ENCODE measurements around the gene ELAVL2.

ELAVL2 gene

GRCh38 chr9:23777328-23777727, 48.7 kb downstream of the ELAVL2 start:
- TF ChIP-seq SPI1 (IDR thresholded peaks at IDR 0.05; ENCODE audit: borderline replicate concordance, low read depth) (no peak), REST (IDR thresholded peaks at IDR 0.05; ENCODE audit: insufficient replicate concordance, low read depth) (no peak), GABPA (IDR thresholded peaks at IDR 0.05; ENCODE audit: low read depth) (no peak), POLR2AphosphoS5 (IDR thresholded peaks at IDR 0.05; ENCODE audit: low read depth) (no peak), CTCF (IDR thresholded peaks at IDR 0.05; ENCODE audit: insufficient read depth, low read length) (no peak)
- no peak for DNase-seq (ENCODE audit: low read depth in 1 of 2, low spot score in 1 of 2)
- H3K4me3 ChIP-seq (replicated peaks; ENCODE audit: insufficient read depth, low read length): no peak overlapping the region
- H3K27me3 ChIP-seq (ENCODE audit: insufficient read depth, poor library complexity, severe bottlenecking): no peaks in the 10 kb centered on the region
- no peak overlapping the region for H3K27ac ChIP-seq (replicated peaks)

GRCh38 chr9:23775549-23775948, 50.5 kb downstream of the ELAVL2 start:
- no peaks in the 10 kb centered on the region for H3K27me3 ChIP-seq (ENCODE audit: insufficient read depth, poor library complexity, severe bottlenecking)
- DNase-seq (ENCODE audit: low read depth in 1 of 2, low spot score in 1 of 2): no peak
- no peak overlapping the region for H3K4me3 ChIP-seq (replicated peaks; ENCODE audit: insufficient read depth, low read length)
- no peak overlapping the region for H3K27ac ChIP-seq (replicated peaks)
- TF ChIP-seq REST (IDR thresholded peaks at IDR 0.05; ENCODE audit: insufficient replicate concordance, low read depth): no peak
- TF ChIP-seq SPI1 (IDR thresholded peaks at IDR 0.05; ENCODE audit: borderline replicate concordance, low read depth): no peak
- no peak for TF ChIP-seq CTCF (IDR thresholded peaks at IDR 0.05; ENCODE audit: insufficient read depth, low read length)
- no peak for TF ChIP-seq GABPA (IDR thresholded peaks at IDR 0.05; ENCODE audit: low read depth)
- TF ChIP-seq POLR2AphosphoS5 (IDR thresholded peaks at IDR 0.05; ENCODE audit: low read depth): no peak

GRCh38 chr9:23774266-23774665, 51.8 kb downstream of the ELAVL2 start:
- TF ChIP-seq REST (IDR thresholded peaks at IDR 0.05; ENCODE audit: insufficient replicate concordance, low read depth): no peak
- H3K27ac ChIP-seq (replicated peaks): no peak overlapping the region
- H3K27me3 ChIP-seq (ENCODE audit: insufficient read depth, poor library complexity, severe bottlenecking): no peaks in the 10 kb centered on the region
- H3K4me3 ChIP-seq (replicated peaks; ENCODE audit: insufficient read depth, low read length): no peak overlapping the region
- no peak for DNase-seq (ENCODE audit: low read depth in 1 of 2, low spot score in 1 of 2)

- no peak overlapping the region for H3K27ac ChIP-seq (replicated peaks)
- DNase-seq (ENCODE audit: low read depth in 1 of 2, low spot score in 1 of 2): no peak
- H3K4me3 ChIP-seq (replicated peaks; ENCODE audit: insufficient read depth, low read length): no peak overlapping the region
- TF ChIP-seq REST (IDR thresholded peaks at IDR 0.05; ENCODE audit: insufficient replicate concordance, low read depth): no peak
- no peak for TF ChIP-seq GABPA (IDR thresholded peaks at IDR 0.05; ENCODE audit: low read depth)
- no peaks in the 10 kb centered on the region for H3K27me3 ChIP-seq (ENCODE audit: insufficient read depth, poor library complexity, severe bottlenecking)
Observed at GRCh38 chr9:23772385-23772783, 53.7 kb downstream of the ELAVL2 start.

All from HL-60 (cell line).